Measurements from ENCODE around the gene DGCR6. TPM values are rescaled to one million over a fixed set of nuclear protein-coding genes. Genes with fewer than 3 reads are reported as not detected.
"Not testable (repeated sequence)": the region's sequence is repeated elsewhere in the genome, so short reads cannot be mapped to it uniquely, and the experiment has no call there.

DGCR6 gene
- total RNA-seq, 2 donors from 2014 or later = 2.7 to 9.9 TPM

- H3K27ac ChIP-seq; H3K4me3 ChIP-seq; H3K27me3 ChIP-seq (replicated peaks; ENCODE audit: insufficient read depth); H3K36me3 ChIP-seq; H3K9me3 ChIP-seq; DNase-seq (ENCODE audit: low spot score); H3K4me1 ChIP-seq (replicated peaks); intact Hi-C loops (cut with DNase I): not testable (repeated sequence)
- 88% methylated on average over 7 of the region's 7 CpGs for WGBS
Observed at GRCh38 chr22:18961201-18961600, 55.1 kb downstream of the DGCR6 start.

Other genes with a start within 250 kb of the DGCR6 start
- gene PRODH, start 30.0 kb downstream of the DGCR6 start, total RNA-seq = 10 to 100 TPM in 1 of 2 donors, 1 to 10 TPM in 1; 3.1 to 11.5 TPM
- gene DGCR2, start 216.1 kb downstream of the DGCR6 start, total RNA-seq = 100 to 1,000 TPM in 1 of 2 donors, 10 to 100 TPM in 1; 94.3 to 107 TPM
- gene TSSK2, start 225.0 kb downstream of the DGCR6 start, total RNA-seq = 1 to 10 TPM in 1 of 2 donors, not detected in 1; 8.0 TPM
- 10 to 100 TPM; 19.4 to 21.2 TPM for gene ESS2, start 238.3 kb downstream of the DGCR6 start, total RNA-seq
- gene GSC2, start 244.0 kb downstream of the DGCR6 start, total RNA-seq = 10 to 100 TPM in 1 of 2 donors, not detected in 1; 11.9 TPM